ENCODE results near the gene MSI2. TPM values are rescaled to one million over a fixed set of nuclear protein-coding genes. Genes with fewer than 3 reads are reported as not detected.

MSI2 gene
- total RNA-seq, 2 donors from 2014 or later, result 88.3 to 114 TPM

- Histone ChIP-seq H3K9ac (ENCODE audit: extremely low read depth, low read length, poor library complexity, severe bottlenecking) (no peak overlapping the region), H3K27ac (ENCODE audit: low read depth, low read length) (peak overlapping the region; percentile 10), H3K4me1 (ENCODE audit: control insufficient read depth, insufficient read depth, low read length) (peaks cover 3% of the 10 kb centered on the region), H3K36me3 (ENCODE audit: control insufficient read depth, insufficient read depth, low read length) (no peaks in the 10 kb centered on the region), H3K27me3 (ENCODE audit: control insufficient read depth, insufficient read depth, low read length, poor library complexity, severe bottlenecking) (no peaks in the 10 kb centered on the region), H3K4me3 (ENCODE audit: low read length) (no peak overlapping the region), H3K9me3 (ENCODE audit: control insufficient read depth, low read length) (peaks cover 13% of the 10 kb centered on the region)
- no peak for TF ChIP-seq CTCF (conservative IDR thresholded peaks at IDR 0.05)
- peak; percentile 52 for DNase-seq
- Mint-ChIP-seq H3K4me3 (no peak overlapping the region), H3K36me3 (ENCODE audit: low read depth) (peaks cover 14% of the 10 kb centered on the region), H3K9me3 (peaks cover 5% of the 10 kb centered on the region), H3K4me1 (peaks cover 24% of the 10 kb centered on the region), H3K27ac (no peak overlapping the region), H3K27me3 (ENCODE audit: insufficient read depth) (no peaks in the 10 kb centered on the region)
- WGBS, 2 experiments (ENCODE audit: insufficient coverage in 1 of 2, insufficient read length in 1 of 2), result 83 to 87% methylated on average over 20 to 27 of the region's 27 CpGs
Measured at GRCh38 chr17:57595947-57596695, 339.8 kb downstream of the MSI2 start.

- Mint-ChIP-seq H3K4me1 (peaks cover 19% of the 10 kb centered on the region), H3K36me3 (ENCODE audit: low read depth) (peaks cover 19% of the 10 kb centered on the region), H3K9me3 (peaks cover 5% of the 10 kb centered on the region), H3K27me3 (ENCODE audit: insufficient read depth) (no peaks in the 10 kb centered on the region), H3K4me3 (no peak overlapping the region), H3K27ac (no peak overlapping the region)
- no peaks in the 10 kb centered on the region for H3K27me3 ChIP-seq (ENCODE audit: control insufficient read depth, insufficient read depth, low read length, poor library complexity, severe bottlenecking)
- peaks cover 13% of the 10 kb centered on the region for H3K9me3 ChIP-seq (ENCODE audit: control insufficient read depth, low read length)
- no peak for DNase-seq
- H3K4me3 ChIP-seq (ENCODE audit: low read length), result no peak overlapping the region
- WGBS, 2 experiments (ENCODE audit: insufficient coverage in 1 of 2, insufficient read length in 1 of 2), result 78 to 100% methylated on average over 1 to 5 of the region's 5 CpGs
- H3K9ac ChIP-seq (ENCODE audit: extremely low read depth, low read length, poor library complexity, severe bottlenecking), result no peak overlapping the region
- H3K4me1 ChIP-seq (ENCODE audit: control insufficient read depth, insufficient read depth, low read length), result peaks cover 2% of the 10 kb centered on the region
- no peak for TF ChIP-seq CTCF (conservative IDR thresholded peaks at IDR 0.05)
- no peaks in the 10 kb centered on the region for H3K36me3 ChIP-seq (ENCODE audit: control insufficient read depth, insufficient read depth, low read length)
- no peak overlapping the region for H3K27ac ChIP-seq (ENCODE audit: low read depth, low read length)
Measured at GRCh38 chr17:57597101-57597500, 340.8 kb downstream of the MSI2 start.

GRCh38 chr17:57597531-57598453 is 341.5 kb downstream of the MSI2 start:
- peaks cover 19% of the 10 kb centered on the region for H3K4me1 Mint-ChIP-seq
- Histone ChIP-seq H3K9me3 (ENCODE audit: control insufficient read depth, low read length) (peaks cover 13% of the 10 kb centered on the region), H3K9ac (ENCODE audit: extremely low read depth, low read length, poor library complexity, severe bottlenecking) (no peak overlapping the region), H3K4me1 (ENCODE audit: control insufficient read depth, insufficient read depth, low read length) (peaks cover 2% of the 10 kb centered on the region), H3K27ac (ENCODE audit: low read depth, low read length) (peak overlapping the region; percentile 72), H3K36me3 (ENCODE audit: control insufficient read depth, insufficient read depth, low read length) (no peaks in the 10 kb centered on the region), H3K4me3 (ENCODE audit: low read length) (no peak overlapping the region), H3K27me3 (ENCODE audit: control insufficient read depth, insufficient read depth, low read length, poor library complexity, severe bottlenecking) (no peaks in the 10 kb centered on the region)
- DNase-seq, result peak; percentile 95
- H3K27ac Mint-ChIP-seq, result no peak overlapping the region
- peaks cover 19% of the 10 kb centered on the region for H3K36me3 Mint-ChIP-seq (ENCODE audit: low read depth)
- TF ChIP-seq CTCF (conservative IDR thresholded peaks at IDR 0.05), result peak; percentile 94
- H3K4me3 Mint-ChIP-seq, result no peak overlapping the region
- H3K27me3 Mint-ChIP-seq (ENCODE audit: insufficient read depth), result no peaks in the 10 kb centered on the region
- H3K9me3 Mint-ChIP-seq, result peaks cover 5% of the 10 kb centered on the region
- WGBS, 2 experiments (ENCODE audit: insufficient coverage in 1 of 2, insufficient read length in 1 of 2), result 47 to 74% methylated on average over 4 to 7 of the region's 8 CpGs

All from endodermal cell (in vitro differentiated cells).